Trophoblast cell (in vitro differentiated cells and primary cell): ENCODE measurements around the gene LAMC3.

Source experiments
- DNase-seq, 2 donors: peaks; one replicate each; pipeline ENCODE4 v3.0.0-alpha.2; 2016
- H2AFZ ChIP-seq: 2 replicates; pipeline ENCODE4 v1.6.1; 2013; ENCODE audit warnings: low read length, moderate library complexity, mild to moderate bottlenecking; ENCODE audit not compliant: insufficient read depth, poor library complexity
- H2AK5ac ChIP-seq: 2 replicates; pipeline ENCODE4 v1.6.1; 2013; ENCODE audit warnings: mild to moderate bottlenecking, low read length
- H2BK120ac ChIP-seq: 2 replicates; pipeline ENCODE4 v1.6.1; 2013; ENCODE audit warnings: low read length, mild to moderate bottlenecking, moderate library complexity; ENCODE audit not compliant: insufficient read depth, poor library complexity
- H2BK12ac ChIP-seq: 2 replicates; pipeline ENCODE4 v1.6.1; 2013; ENCODE audit warnings: mild to moderate bottlenecking, low read length, moderate library complexity
- H2BK5ac ChIP-seq: 2 replicates; pipeline ENCODE4 v1.6.1; 2013; ENCODE audit warnings: low read length, low read depth, moderate library complexity, mild to moderate bottlenecking; ENCODE audit not compliant: poor library complexity
- H3K14ac ChIP-seq: 2 replicates; pipeline ENCODE4 v1.6.1; 2013; ENCODE audit warnings: mild to moderate bottlenecking, low read length
- H3K18ac ChIP-seq: 2 replicates; pipeline ENCODE4 v1.6.1; 2013; ENCODE audit warnings: mild to moderate bottlenecking, low read length
- H3K23ac ChIP-seq: 2 replicates; pipeline ENCODE4 v1.6.1; 2013; ENCODE audit warnings: low read length
- H3K27ac ChIP-seq: 2 replicates; pipeline ENCODE4 v1.5.1; 2013; ENCODE audit warnings: low read depth, mild to moderate bottlenecking, inconsistent platforms, low read length, moderate library complexity
- H3K27me3 ChIP-seq: 2 replicates; pipeline ENCODE4 v1.6.1; 2013; ENCODE audit warnings: inconsistent platforms, mild to moderate bottlenecking, low read length, moderate library complexity; ENCODE audit not compliant: insufficient read depth
- H3K36me3 ChIP-seq, 2 experiments: 1 replicate in 1 of 2; 2 replicates in 1 of 2; pipeline ENCODE4 v1.6.1; 2013; ENCODE audit warnings: low read length in 2 of 2, mild to moderate bottlenecking in 2 of 2, moderate library complexity in 1 of 2; ENCODE audit not compliant: insufficient read depth in 2 of 2, control insufficient read depth in 1 of 2
- H3K4ac ChIP-seq: 2 replicates; pipeline ENCODE4 v1.6.1; 2013; ENCODE audit warnings: low read depth, mild to moderate bottlenecking, low read length, moderate library complexity
- H3K4me1 ChIP-seq, 2 experiments: 1 replicate in 1 of 2; 2 replicates in 1 of 2; pipeline ENCODE4 v1.6.1; 2013; ENCODE audit warnings: low read length in 2 of 2, mild to moderate bottlenecking in 2 of 2, moderate library complexity in 1 of 2; ENCODE audit not compliant: insufficient read depth in 2 of 2, control insufficient read depth in 1 of 2
- H3K4me2 ChIP-seq: 2 replicates; pipeline ENCODE4 v1.6.1; 2013; ENCODE audit warnings: inconsistent platforms, mild to moderate bottlenecking, low read length, moderate library complexity
- H3K4me3 ChIP-seq: 2 replicates; pipeline ENCODE4 v1.5.1; 2013; ENCODE audit warnings: mild to moderate bottlenecking, low read depth, low read length, inconsistent platforms
- H3K79me1 ChIP-seq: one replicate; pipeline ENCODE4 v1.6.1; 2013; ENCODE audit warnings: low read length
- H3K79me2 ChIP-seq: 2 replicates; pipeline ENCODE4 v1.6.1; 2013; ENCODE audit warnings: low read length, mild to moderate bottlenecking; ENCODE audit not compliant: control insufficient read depth, insufficient read depth, poor library complexity
- H3K9ac ChIP-seq: 2 replicates; pipeline ENCODE4 v1.6.1; 2013; ENCODE audit warnings: mild to moderate bottlenecking, low read length
- H3K9me3 ChIP-seq: 2 replicates; pipeline ENCODE4 v1.6.1; 2013; ENCODE audit warnings: low read depth, mild to moderate bottlenecking, control low read depth, inconsistent platforms, low read length; ENCODE audit not compliant: insufficient read depth
- H4K12ac ChIP-seq: 2 replicates; pipeline ENCODE4 v1.6.1; 2013; ENCODE audit warnings: low read depth, mild to moderate bottlenecking, low read length, moderate library complexity
- H4K8ac ChIP-seq: 2 replicates; pipeline ENCODE4 v1.6.1; 2013; ENCODE audit warnings: low read depth, mild to moderate bottlenecking, low read length, moderate library complexity
- H4K91ac ChIP-seq: one replicate; pipeline ENCODE4 v1.6.1; 2013; ENCODE audit warnings: low read depth, mild to moderate bottlenecking, low read length, moderate library complexity
- whole genome bisulfite sequencing: extraction: QIAGEN DNeasy Blood & Tissue Kit; methylation state at CpG from one replicate; pipeline ENCODE4 v1.1.7; 2013; ENCODE audit warnings: missing lambda C conversion rate; ENCODE audit not compliant: insufficient read length, insufficient coverage; ENCODE audit errors: extremely low coverage; 5-methylcytosine and 5-hydroxymethylcytosine counted together

LAMC3 gene

DNA sequence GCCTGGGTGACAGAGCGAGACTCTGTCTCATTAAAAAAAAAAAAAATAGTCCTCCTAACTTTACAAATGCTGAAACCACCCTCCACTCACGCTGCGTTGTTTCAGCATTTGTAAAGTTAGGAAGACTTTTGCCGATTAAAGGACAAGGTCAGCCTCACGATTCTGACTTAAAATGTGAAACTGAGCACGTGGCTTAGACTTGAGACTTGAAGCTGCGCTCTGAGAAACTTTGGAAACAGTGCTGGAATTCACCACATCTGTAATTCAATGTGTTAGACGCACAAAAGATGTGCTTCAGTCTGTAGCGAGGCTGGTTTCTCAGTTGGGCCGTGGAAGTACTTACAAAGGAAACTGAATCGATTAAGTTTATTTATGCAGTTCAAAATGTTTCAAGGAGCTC, 25.0 kb upstream of the LAMC3 start:
- WGBS = no CpG with 5 or more reads among the region's 11 CpGs
- Histone ChIP-seq H2BK120ac (no peak overlapping the region), H4K8ac (no peak overlapping the region), H2AK5ac (no peak overlapping the region), H3K27me3 (no peaks in the 10 kb centered on the region), H3K79me2 (no peaks in the 10 kb centered on the region), H3K36me3 (no peaks in the 10 kb centered on the region), H4K12ac (no peak overlapping the region), H2BK5ac (no peak overlapping the region), H3K79me1 (no peaks in the 10 kb centered on the region), H2AFZ (no peak overlapping the region), H2BK12ac (no peak overlapping the region), H4K91ac (no peak overlapping the region), H3K9ac (no peak overlapping the region), H3K4me3 (no peak overlapping the region), H3K4me1 (no peaks in the 10 kb centered on the region), H3K18ac (no peak overlapping the region), H3K4ac (no peak overlapping the region), H3K9me3 (no peaks in the 10 kb centered on the region), H3K14ac (no peak overlapping the region), H3K4me2 (no peak overlapping the region), H3K23ac (no peak overlapping the region), H3K27ac (no peak overlapping the region)
- DNase-seq = no peak

DNA sequence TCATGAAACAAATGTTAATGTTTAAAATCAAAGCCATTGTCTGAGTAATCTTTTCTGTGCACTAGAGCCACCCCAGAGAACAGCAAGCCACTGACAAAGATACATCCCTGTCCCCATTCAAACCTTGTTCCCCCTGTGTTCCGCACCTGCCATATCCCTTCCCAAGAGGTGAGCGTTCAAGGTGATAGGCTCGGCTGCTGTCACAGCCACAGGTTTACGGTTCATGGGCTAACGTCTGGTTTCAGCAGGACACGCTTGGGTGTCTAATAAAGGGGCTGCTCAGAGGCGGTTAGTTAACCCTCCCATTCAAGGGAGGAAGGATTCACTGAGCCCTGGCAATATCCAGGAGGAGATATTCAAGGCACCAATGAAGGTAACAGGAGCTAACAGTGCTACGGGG, 24.5 kb upstream of the LAMC3 start:
- H3K36me3 ChIP-seq = no peaks in the 10 kb centered on the region
- H3K23ac ChIP-seq = no peak overlapping the region
- H3K4me2 ChIP-seq = no peak overlapping the region
- no peak overlapping the region for H3K18ac ChIP-seq
- no peak overlapping the region for H3K4ac ChIP-seq
- WGBS = no CpG with 5 or more reads among the region's 8 CpGs
- no peak overlapping the region for H2AK5ac ChIP-seq
- no peak overlapping the region for H2BK120ac ChIP-seq
- no peaks in the 10 kb centered on the region for H3K4me1 ChIP-seq
- no peak overlapping the region for H3K4me3 ChIP-seq
- H2BK5ac ChIP-seq = no peak overlapping the region
- no peak overlapping the region for H4K8ac ChIP-seq
- no peak overlapping the region for H3K14ac ChIP-seq
- no peaks in the 10 kb centered on the region for H3K79me2 ChIP-seq
- no peaks in the 10 kb centered on the region for H3K79me1 ChIP-seq
- H3K27ac ChIP-seq = no peak overlapping the region
- no peak overlapping the region for H3K9ac ChIP-seq
- no peak for DNase-seq
- H4K91ac ChIP-seq = no peak overlapping the region
- H3K9me3 ChIP-seq = no peaks in the 10 kb centered on the region
- H4K12ac ChIP-seq = no peak overlapping the region
- no peak overlapping the region for H2BK12ac ChIP-seq
- no peaks in the 10 kb centered on the region for H3K27me3 ChIP-seq
- no peak overlapping the region for H2AFZ ChIP-seq

DNA sequence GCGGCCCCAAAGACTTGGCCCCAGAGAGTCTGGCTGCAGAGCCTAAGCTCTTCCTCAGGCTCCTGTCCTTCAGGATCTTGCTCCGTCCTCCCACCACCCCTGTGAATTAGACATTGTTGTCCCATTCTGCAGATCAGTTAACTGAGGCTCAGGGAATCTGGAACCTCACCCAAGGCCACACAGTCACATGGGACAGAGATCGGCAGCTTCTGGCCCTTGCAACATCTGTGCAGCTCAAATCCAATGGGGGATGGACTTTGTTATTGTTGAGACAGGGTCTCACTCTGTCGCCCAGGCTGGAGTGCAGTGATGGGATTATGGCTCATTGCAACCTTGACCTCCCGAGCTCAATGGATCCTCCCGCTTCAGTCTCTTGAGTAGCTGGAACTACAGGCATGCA, 23.9 kb upstream of the LAMC3 start:
- H2AK5ac ChIP-seq = no peak overlapping the region
- no peak overlapping the region for H2BK5ac ChIP-seq
- WGBS = no CpG with 5 or more reads among the region's 6 CpGs
- H3K4me1 ChIP-seq = no peaks in the 10 kb centered on the region
- H3K23ac ChIP-seq = no peak overlapping the region
- H2BK12ac ChIP-seq = no peak overlapping the region
- H3K36me3 ChIP-seq = no peaks in the 10 kb centered on the region
- H3K14ac ChIP-seq = no peak overlapping the region
- H3K4me3 ChIP-seq = no peak overlapping the region
- H3K79me2 ChIP-seq = no peaks in the 10 kb centered on the region
- no peak overlapping the region for H3K9ac ChIP-seq
- H3K9me3 ChIP-seq = no peaks in the 10 kb centered on the region
- H3K27ac ChIP-seq = no peak overlapping the region
- no peaks in the 10 kb centered on the region for H3K27me3 ChIP-seq
- no peak overlapping the region for H3K18ac ChIP-seq
- H4K91ac ChIP-seq = no peak overlapping the region
- no peak for DNase-seq
- no peak overlapping the region for H2AFZ ChIP-seq
- H4K8ac ChIP-seq = no peak overlapping the region
- H3K79me1 ChIP-seq = no peaks in the 10 kb centered on the region
- H2BK120ac ChIP-seq = no peak overlapping the region
- no peak overlapping the region for H3K4ac ChIP-seq
- H4K12ac ChIP-seq = no peak overlapping the region
- no peak overlapping the region for H3K4me2 ChIP-seq

DNA sequence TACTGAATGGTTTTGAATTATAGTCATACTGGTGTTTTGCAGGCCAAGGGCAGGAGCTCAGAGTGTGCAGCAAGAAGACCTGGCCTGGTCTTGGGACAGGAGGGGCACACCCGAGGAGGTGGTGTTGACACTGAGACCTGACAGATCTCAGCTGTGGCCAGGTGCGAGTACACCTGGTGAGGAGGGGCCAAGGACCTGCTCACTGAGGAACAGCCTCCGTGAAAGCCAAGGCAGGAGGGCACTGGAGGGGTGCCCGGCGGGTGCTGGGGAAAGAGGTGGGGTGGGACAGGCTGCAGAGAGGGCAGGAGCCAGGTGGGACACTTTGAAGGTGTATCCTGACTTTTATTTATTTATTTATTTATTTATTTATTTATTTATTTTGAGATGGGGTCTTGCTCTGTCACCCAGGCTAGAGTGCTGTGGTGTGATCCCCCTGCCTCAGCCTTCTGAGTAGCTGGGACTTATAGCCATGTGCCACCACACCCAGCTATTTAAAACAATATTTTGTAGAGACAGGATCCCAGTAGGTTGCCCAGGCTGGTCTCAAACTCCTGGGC, 23.3 kb upstream of the LAMC3 start:
- H3K27me3 ChIP-seq = no peaks in the 10 kb centered on the region
- H3K9me3 ChIP-seq = no peaks in the 10 kb centered on the region
- no peaks in the 10 kb centered on the region for H3K79me2 ChIP-seq
- no peak overlapping the region for H3K4me3 ChIP-seq
- no peak overlapping the region for H2AFZ ChIP-seq
- no peak overlapping the region for H3K9ac ChIP-seq
- H4K91ac ChIP-seq = no peak overlapping the region
- no peak overlapping the region for H3K4me2 ChIP-seq
- no peak overlapping the region for H2AK5ac ChIP-seq
- H3K18ac ChIP-seq = no peak overlapping the region
- no peak overlapping the region for H2BK5ac ChIP-seq
- H3K4me1 ChIP-seq = no peaks in the 10 kb centered on the region
- DNase-seq = no peak
- H4K12ac ChIP-seq = no peak overlapping the region
- H3K27ac ChIP-seq = no peak overlapping the region
- no peak overlapping the region for H3K23ac ChIP-seq
- WGBS = no CpG with 5 or more reads among the region's 5 CpGs
- H4K8ac ChIP-seq = no peak overlapping the region
- H2BK12ac ChIP-seq = no peak overlapping the region
- H3K4ac ChIP-seq = no peak overlapping the region
- H3K79me1 ChIP-seq = no peaks in the 10 kb centered on the region
- H3K36me3 ChIP-seq = no peaks in the 10 kb centered on the region
- no peak overlapping the region for H3K14ac ChIP-seq
- no peak overlapping the region for H2BK120ac ChIP-seq
